NCI-H524 treated with DMSO at 0.1 percent for 48 hours (cell line): Measurements from ENCODE around the gene JAKMIP1.

Source experiments
- DNase-seq: peaks from one replicate; lab custom pipeline; 2025; lab: John Stamatoyannopoulos, UW

JAKMIP1 gene

DNA sequence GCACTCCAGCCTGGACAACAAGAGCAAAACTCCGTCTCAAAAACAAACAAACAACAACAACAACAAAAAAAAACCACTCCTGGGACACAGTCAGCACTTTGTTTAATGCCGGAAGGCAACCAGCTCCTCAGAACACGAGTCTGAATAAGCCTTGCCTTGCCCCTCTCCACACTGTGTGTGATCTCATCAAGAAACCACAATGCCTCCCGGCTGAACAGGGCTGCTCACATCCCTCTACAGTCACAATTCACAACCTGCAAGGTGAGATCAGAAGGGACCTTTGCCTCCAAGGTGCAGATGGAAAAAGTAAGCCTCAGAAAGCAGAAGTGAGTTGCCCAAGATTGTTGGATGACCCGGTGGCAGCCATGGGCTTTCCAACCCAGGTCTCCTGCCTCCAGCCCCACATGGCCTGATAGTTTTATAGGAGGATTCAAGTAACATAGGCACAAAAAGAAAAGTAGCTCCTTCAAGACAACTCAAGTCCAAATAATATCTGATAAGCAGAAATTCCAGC is 80.8 kb downstream of the JAKMIP1 start:
- DNase-seq = no peak

DNA sequence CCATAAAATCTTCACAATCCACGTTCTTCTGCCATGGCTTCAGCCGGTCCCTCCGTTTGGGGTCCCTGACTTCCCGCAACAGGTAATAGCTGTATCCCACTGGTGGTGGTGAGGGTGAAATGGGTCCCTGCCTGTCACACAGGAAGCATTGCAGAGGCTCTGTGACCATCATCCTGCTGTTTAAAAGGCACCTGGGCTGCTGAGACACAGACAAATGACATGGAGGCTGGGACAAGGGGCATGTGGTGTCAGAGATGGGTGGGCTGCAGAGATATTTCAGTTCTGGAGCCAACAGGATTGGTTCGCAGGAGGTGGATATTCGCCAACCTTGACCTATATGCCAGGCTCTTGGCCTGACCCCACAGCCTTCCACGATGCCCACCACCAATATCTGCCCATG is 82.1 kb downstream of the JAKMIP1 start:
- DNase-seq = no peak

DNA sequence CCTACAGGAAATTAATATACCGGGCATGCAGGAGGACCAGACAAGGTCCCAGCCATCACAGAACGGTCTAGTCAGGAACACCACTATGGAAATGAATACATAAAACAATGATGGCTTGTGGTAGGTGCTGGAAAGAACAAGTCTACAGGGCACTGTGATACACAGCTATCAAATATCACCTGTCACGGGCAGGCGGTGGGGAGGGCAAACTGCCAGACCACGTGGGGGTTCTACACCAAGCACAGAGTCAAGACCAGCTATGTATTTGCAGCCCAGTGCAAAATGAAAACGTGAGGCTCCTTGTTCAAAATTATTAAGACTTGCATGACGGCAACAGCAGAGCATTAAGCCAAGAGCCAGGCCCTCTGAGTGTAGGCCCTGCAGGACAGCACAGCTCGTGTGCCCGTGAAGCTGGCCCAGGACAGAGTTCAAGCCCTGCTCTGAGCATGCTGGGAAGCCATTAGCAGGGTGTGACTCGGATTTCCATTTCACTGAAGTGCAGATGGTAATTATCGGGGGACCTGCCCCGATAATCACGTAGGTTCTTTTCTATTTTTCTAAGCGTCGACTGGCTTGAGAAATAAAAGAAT is 83.6 kb downstream of the JAKMIP1 start:
- no peak for DNase-seq

DNA sequence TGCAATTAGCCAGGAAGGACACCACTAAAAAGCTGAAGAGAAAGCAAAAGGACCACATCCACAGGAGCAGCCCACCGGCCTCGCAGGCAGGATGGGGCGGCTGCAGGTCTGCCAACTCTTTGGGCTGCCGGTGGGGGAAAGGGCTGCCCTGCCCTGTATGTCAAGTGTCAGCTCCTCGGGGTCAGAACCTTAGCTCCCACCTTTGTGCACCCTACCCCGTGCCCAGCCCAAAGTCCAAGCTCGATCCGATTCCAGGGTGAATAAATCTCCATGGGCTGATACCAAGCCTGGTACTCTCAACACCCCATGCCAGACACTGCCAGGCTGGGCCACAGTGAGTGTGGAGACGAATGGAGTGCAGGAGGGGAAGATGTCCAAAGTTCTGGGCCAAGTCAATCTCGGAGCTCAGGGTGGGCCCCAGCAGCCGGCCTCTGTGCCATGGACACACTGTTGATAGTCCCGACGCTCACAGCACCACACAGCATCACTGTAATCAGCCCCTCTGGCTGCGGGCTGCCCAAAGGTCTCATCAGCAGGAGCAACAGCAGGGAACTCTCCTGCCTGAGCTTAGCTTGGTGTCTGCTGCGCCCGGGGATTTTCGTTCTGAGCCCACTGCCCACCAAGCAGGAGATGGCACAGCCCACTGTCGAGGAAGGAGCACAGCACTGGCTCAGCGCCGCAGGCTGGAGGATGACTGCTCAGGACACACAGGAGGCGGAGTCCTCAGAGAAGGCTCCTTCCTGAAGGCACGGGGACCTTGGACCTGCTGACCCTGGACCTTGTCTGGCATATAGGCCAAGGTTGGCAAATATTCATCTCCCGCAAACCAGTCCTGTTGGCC is 84.4 kb downstream of the JAKMIP1 start:
- DNase-seq = no peak

DNA sequence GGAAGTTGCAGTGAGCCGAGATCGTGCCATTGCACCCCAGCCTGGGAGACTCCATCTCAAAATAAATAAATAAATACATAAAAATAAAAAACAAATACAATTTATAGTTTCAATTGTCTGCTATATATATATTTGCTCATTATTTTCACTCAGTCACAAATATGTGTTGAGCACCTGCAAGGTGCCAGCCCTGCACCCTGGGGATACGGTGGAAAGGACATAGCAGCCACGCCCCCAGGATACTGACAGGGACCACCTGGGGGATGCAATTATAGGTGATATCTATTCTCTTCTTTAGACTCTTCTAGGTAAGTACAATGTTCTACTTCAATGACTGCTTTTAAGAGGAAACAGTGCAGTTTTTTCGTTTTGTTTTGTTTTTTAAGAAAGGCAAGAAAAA is 85.0 kb downstream of the JAKMIP1 start:
- no peak for DNase-seq

DNA sequence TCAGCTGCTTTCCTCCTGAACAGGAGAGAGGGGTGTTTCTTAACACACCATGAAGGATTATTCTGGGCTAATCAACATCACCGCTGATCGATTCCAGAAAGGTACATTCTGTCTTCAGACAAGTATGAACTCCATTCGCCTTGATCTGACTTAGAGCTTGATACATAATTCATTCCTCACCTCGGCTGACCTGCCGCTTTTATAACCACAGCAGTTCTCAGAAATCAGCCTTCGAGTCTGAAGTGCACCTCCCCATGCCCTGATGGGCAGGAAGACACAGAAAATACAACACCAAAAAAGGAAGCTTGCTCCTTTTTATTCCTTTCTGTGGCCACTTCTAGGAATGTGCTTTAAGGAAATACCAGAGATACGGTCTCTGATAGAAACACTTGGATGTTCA is 85.7 kb downstream of the JAKMIP1 start:
- no peak for DNase-seq

DNA sequence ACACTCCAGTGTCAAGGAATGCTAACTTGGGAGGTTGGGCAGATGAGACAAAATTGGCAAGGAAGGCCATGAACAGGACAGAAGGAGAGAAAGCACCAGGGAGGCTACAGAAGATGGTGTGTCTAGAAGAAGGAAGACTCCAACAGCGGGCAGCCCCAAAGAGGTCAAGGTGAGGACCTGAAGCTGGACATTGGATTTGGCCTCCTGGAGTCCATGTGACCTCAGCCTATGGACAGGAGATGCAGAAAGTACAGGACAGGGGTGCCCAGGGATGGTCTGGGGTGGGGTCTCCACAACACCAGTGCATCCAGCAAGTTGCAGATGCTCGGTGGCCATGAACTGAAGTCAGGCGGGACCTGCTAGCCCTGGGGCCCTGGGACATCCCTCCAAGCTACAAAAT is 86.2 kb downstream of the JAKMIP1 start:
- no peak for DNase-seq

DNA sequence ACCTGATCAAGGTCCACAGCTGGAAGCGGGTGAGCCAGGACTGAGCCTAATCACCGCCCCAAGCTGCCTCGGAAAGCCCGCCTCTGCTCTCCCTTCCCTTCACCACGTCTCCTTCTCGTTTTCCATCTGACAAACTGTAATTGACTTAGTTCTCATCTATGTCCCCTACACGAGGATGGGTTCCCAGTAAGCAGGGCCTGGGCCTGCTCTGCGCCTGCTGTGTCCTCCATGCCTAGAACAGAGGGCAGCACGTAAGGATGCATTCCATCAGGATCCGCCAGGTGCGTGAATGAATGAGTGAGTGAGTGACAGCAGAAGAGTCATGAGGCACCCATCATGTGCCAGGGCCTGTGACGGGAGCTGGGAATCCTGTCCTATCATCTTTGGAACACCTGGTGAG is 86.7 kb downstream of the JAKMIP1 start:
- no peak for DNase-seq

DNA sequence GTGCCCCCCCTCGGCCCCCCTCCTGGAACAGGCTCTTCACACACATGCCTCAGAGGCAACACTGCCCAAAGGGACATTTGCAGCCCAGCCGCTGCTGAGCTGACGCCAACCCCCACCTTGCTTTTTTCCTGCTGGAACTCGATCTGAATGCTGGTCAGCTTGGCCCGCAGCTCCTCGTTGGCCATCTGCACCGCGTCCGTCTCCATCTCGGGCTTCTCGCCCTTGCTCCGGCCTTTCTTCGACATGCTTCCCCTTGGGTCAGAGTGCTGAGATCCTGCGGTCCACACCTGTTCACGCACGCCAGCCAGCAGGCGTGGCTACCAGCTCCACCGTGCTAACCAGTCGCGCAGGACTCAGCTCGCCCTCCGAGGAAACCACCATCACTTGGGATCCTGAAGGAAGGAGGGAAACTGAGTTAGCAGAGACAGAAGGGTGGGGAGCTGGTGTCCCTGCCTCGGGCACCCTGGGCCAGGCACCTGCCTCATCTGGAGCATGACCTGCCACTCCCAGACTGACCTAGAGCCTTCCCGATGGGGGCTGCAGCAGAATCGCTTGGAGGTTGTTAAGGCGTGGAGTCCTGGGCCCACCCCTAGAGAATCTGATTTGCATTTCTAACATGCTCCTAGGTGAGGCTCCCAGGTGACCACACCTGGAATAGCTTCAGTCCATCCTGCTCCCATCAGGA is 87.6 kb downstream of the JAKMIP1 start:
- DNase-seq = no peak

DNA sequence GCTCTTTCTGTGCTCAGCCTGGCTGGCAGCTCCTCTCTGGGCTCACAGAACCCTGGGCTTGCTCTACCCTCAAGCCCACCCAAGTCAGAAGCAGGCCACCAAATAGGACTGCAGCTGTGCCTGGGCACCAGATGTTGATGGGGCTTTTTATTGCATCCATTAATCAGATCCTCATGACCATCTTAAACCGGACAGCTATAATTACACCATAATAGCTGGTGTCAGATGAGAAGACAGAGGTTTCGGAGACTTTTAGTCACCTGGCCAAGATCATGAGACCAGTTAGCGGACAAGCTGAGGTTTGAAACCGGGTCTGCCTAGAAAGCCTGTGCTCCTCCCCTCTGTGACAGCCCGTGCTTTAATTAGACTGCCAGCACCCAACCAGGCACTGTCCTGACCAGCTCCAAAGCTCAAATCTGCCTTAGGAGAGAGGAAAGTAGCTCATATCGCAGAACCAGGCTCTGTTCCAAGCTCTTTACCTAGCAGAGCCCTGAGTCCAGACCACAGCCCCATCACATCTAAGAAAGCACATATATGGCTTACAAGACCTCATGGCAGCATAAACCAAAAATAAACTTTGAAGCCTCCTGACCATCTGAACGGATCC is 88.9 kb downstream of the JAKMIP1 start:
- no peak for DNase-seq

DNA sequence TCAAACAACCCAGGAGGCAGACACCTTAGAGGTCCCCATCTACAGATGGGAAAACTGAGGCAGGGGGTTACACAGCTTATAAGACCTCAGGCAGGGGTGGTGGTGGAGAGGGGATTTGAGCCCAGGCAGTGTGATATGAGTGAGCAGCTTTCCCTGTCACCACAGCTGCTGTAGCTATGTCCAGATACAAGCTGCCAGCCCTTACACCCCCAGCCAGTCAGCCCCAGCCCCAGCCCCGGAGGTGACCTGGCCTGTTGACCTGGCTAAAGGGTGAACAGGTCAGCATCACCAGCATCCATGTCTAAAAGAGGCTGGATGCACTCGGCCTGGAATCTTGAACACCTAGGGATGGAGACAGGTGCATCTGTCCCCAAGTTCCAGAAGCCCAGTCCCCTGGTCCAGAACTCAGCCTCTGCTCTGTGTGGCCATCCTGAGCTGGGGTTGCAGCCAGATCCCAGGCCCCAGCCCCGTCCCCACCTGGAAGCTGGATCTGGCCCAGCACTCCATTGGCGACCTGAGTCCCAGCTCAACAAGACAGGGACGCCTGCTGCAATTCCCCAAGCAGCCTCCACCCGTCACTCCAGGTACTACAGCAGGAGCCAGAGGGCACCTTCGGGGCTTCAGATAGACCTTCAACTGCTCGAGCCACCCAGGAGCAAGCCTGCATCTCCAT is 89.5 kb downstream of the JAKMIP1 start:
- no peak for DNase-seq

DNA sequence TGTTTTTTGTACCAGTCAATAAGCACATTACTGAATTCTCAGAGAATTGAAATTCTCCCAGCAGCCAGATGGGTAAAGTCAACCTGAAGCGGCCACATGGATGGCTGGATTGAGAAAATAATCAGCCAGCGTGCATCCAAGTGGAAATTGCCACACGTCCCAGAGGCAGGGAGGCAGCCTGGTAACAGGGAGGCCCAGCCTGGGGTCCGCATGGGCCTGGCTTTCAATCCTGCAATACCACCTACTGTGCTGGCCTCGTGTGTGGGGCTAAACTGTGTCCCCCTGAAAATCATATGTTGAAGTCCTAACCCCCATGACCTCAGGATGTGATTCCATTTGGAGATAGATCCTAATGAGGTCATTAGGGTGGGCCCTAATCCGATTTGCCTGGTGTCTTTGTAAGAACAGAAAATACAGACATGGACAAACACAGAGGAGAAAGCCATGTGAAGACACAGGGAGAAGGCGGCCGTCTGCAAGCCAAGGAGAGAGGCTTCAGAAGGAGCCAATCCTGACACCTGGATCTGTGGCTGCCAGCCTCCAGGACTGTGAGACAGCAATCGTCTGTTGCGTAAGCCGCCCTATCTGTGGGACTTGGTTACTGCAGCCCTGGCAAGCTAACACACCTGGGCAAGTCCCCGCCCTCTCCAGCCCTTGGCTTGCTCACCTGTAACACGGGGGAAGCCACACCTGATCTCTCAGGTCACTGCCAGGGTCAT is 90.3 kb downstream of the JAKMIP1 start:
- no peak for DNase-seq

DNA sequence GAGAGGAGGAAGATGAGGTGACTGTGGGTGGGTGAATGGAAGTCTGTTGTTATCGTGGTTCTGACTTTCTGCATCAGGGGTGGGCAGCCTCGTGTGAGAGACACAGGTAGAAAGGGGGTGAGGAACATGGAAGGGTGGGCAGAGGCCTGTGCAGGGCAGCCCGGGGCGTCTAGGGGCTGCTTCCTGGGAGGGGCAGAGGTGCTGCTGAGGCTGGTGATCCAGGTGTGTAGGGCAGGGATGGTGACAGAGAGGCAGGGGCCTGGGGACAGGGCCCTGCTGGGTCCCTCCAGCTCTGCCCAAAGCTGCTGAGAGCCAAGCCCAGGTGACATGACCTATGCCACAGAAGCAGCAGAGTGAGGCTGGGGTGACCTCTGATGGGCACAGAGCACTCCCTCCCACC is 92.5 kb downstream of the JAKMIP1 start:
- DNase-seq = no peak

DNA sequence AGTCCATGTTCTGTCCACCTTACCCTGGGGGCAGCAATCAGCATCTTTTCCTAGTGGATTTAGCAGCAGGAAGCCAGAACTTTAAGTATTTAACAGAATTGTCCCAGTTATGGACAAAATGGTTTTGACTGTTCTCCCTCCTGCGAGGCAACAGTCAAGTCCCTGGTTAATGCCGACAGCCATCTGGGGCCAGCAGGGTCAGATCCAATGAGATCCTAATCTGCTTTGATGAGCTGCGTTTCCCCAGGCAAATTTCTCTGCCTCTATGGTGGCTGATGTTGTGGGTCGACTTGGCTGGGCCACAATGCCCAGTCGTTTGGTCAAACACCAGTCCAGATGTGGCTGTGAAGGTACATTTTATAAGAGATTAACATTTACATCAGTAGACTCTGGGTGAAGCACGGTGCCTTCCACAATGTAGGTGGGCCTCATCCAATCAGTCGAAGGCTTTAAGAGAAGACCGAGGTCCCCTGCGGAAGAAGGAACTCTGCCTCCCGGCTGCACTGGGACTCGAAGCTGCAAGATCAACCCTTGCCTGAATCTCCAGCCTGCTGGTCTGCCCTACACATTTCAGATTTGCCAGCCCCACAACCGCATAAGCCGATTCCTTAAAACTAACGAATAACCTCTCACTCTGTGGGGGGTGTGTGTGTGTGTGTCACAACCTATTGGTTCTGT is 93.1 kb downstream of the JAKMIP1 start:
- no peak for DNase-seq

DNA sequence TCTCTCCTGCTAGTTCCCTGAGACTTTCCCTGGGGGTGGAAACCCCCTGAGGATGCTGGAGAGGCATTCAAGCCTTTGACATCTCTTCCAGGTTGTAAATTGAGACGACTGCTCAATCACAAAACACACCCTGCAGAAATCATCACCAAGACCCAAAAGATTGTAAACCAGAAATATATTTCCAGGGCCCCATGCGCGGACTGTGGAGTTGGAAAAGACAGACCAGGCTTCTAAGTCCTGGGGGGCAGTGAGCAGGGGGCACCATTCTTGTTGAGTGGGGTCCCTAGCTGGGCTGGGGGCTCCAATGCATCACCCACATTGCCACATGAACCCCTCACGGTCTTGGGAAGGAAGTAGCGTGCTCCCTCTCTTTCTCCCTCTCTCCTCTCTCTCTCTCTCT is 94.2 kb downstream of the JAKMIP1 start:
- DNase-seq = no peak

DNA sequence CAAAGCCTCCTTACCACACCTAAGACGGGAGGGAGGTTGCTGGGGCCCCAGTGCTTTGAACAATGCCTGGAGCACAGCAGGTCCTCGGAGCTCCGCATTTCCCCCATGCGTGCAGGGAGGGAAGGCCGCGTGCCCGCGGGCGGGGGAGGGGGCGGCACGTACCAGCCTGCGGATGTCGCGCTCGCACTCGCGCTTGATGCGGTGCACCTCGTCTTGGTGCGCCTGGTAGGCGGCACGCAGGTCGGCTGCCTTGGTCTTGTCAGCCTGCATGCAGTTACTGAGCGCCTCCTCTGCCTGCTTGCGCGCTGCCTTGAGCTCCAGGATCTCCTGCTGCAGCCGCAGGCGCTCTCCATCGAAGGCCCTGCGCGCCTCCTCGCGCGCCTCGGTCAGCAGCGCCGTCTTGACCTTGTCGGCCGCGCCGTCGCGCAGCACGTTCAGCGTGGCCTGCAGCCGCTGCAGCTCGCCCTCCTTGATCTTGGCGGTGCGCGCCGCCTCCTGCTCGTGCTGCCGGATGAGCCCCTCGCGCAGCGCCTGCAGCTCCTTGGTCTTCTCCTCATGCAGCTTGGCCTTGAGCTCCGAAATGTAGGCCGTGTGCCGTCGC is 94.9 kb downstream of the JAKMIP1 start:
- no peak for DNase-seq

DNA sequence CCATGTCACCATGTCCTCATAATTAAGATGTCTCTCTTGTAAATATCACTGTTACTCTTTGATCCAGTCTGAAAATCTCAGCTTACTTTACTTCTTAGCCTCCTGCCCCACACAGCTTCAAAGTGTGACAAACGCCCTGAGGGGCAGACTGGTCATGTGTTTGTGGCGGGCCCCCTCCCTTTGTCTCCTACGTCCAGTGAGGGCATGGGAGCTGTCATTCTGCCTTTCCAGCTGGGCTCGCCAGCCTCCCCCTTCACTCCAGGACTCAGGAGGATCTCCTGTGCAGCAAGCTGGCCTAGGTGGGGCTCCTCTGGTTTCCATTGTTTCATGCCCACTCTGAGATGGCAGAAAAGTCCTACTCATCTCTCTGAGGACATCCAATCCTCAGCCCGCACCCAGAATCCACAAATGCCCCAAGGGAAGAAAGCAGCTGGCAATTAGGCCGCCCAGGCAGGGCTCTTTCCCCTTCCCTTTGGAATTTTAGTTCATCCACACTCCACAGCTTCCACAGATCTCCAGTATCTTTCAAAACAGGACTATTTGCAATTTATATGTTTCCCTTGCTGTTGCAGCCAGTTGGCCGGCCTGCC is 95.7 kb downstream of the JAKMIP1 start:
- no peak for DNase-seq

DNA sequence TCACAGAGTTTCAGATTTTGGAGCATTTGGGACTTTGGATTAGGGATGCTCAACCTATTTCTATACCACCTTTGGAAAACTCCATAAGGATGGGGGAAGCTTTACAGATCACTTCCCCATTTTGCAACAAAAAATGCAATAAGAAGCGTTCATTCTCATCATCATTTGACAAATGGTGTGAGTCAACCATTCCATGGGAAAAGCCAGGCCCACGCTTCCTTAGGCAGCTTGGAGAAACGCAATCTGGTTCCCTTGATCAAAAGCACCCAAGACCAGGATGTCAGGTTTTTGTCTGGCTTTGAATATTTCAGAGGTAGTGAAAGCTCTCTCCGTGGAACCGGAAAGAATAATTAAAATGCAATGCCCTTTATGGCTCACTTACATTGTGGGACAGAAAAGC is 102.8 kb downstream of the JAKMIP1 start:
- DNase-seq = no peak

DNA sequence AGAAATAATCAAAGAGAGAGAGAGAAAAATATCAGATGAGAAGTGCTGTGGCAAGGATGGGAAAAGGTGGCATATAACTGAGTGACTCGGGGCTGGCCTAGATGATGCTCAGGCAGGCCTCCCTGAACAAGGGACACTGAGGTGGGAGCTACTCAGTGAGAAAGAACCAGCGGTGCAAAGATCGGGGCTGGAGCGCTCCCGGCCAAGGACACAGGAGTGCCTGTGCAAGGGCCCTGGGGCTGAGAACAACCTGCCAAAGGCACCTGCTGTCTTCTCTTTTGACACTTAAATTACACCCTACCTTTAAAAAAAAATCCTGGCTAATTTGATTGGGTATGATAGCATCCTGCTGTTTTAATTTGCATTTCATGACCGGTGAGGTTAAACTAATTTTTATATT is 104.5 kb downstream of the JAKMIP1 start:
- DNase-seq = no peak
